ENCODE measurements around the gene CCDC124.
"Not testable (repeated sequence)": the region's sequence is repeated elsewhere in the genome, so short reads cannot be mapped to it uniquely, and the experiment has no call there.

The CCDC124 gene

DNA sequence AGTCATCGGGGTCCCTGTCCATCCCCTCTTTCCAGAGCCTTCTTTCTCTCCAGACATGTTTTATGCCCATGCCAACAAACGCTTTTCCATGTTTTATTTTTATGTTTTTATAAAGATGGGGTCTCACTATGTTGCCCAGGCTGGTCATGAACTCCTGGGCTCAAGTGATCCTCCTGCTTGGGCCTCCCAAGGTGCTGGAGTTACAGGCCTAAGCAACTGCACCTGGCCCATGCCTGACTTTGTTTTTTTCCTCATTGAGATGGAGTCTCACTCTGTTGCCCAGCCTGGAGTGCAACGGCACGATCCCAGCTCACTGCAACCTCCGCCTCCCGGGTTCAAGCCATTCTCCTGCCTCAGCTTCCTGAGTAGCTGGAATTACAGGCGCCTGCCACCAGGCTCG is 53.8 kb downstream of the CCDC124 start:
- DNase-seq (ENCODE audit: low spot score), result not testable (repeated sequence)

DNA sequence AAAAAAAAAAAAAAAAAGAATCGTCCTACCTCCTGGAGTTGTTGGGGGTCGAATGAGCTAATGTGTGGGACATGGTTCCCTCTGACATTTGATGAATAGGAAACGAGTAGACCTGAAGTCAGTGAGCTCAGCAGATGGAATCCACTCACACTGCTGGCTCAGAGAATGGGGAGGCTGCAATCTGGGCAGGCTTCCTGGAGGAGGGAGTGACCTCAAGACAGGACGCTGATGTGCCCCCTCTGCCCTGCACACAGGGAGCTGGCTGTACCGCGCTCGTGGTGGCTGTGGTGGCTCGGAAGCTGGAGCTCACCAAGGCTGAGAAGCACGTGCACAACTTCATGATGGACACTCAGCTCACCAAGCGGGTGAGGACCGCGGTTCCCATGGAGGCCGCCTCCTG is 55.3 kb downstream of the CCDC124 start:
- DNase-seq (ENCODE audit: low spot score), result no peak

DNA sequence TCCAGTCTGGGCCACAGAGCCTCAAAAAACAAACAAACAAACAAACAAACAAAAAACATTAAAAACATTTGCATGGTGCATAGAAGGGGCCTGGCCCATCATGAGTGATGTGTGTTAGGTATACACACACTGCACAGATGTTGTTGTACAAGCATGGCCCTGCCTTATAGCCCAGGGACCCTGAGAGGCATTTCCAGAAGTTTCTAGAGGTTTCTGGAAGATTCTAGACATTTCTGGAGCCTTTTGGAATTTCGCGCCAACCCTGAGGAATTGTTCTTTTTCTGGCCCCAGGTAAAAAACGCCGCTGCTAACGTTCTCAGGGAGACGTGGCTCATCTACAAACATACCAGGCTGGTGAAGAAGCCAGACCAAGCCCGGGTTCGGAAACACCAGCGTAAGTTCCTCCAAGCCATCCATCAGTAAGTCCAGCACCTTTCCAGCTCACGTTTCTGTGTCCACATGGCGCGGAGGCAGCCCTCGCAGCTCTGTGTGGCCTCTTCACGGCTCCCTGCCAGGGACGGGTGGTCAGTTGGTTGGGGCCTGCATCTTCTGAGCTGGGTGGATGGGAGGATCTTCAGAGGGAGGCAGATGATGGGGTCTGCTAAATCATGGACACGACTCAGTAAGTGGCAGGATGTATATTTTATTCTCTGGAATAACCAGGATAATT is 56.7 kb downstream of the CCDC124 start:
- no peak for DNase-seq (ENCODE audit: low spot score)

DNA sequence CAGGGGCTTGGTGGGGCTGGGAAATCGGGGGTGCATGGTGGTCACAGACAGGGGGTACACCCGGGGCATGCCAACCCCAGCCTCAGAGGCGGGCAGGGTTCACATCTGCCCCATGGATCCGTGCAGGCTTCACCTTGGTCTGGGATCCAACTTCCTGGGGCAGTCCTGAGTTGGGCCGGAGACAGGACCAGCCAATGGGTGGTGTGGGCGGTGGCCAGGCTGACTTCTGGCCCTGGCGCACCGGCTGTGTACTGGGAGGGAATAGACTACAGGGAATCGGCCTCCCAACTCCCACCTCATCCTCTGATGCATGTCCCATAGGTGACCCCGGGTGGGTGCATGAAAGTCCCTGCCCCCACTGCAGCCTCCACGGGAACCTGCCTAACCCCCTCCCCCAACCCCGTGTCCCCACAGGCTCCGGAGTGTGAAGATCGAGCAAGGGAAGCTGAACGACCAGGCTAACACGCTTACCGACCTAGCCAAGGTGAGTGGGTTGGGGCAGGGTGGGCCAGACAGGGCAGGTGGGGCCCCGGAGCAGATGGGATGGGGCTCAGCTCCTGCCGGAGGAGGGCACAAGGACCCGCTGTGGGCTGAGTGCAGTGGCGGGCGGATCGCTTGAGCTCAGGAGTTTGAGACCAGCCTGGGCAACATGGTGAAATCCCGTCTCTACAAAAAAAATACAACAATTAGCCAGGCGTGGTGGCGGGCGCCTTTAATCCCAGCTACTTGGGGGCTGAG is 60.4 kb downstream of the CCDC124 start:
- DNase-seq (ENCODE audit: low spot score), result no peak

Data from activated CD4-positive, alpha-beta T cell treated with anti-CD3 and anti-CD28 coated beads, Interleukin-2, Interleukin-4, amounts not matched to agents 100 ng/mL and 50 ng/mL, durations not matched to agents 16 hours and 8 hours (primary cell).